GM12873 (cell line): ENCODE measurements around the gene GAS6.

ENCODE experiments used
- TF ChIP-seq, protein P1 (sequence below): IDR thresholded peaks from 2 replicates; pipeline ENCODE4 v1.5.1; 2012; ENCODE audit warnings: low read depth, mild to moderate bottlenecking, moderate library complexity, low read length, control low read depth; ENCODE audit not compliant: insufficient read depth; ENCODE audit errors: missing control alignments

Gene GAS6

DNA sequence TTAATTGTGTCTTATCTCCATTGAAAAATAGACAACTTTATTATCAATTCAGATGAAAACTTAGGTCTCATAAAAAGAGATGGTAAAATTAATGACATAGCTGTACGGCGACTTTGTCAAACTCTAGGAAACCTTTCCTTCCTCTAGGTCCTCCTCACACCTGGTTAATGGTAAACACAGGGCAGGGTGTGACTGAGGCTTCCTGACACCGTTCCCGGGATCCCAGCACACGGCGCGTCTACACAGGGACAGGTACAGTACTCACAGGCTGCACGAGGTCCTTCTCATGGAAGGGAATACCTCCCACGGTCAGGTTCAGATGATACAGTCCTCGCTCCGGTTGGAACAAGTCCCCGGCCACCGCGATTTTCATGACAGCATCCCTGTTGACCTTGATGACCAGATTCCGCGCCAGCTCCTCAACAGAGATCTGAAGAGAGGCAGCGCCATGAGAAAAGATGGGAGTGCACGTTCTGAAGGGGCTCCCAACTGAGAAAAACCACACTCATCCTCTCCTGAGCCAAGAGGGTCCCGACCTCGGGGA lies 35.5 kb downstream of the GAS6 start:
- TF ChIP-seq, protein P1, sequence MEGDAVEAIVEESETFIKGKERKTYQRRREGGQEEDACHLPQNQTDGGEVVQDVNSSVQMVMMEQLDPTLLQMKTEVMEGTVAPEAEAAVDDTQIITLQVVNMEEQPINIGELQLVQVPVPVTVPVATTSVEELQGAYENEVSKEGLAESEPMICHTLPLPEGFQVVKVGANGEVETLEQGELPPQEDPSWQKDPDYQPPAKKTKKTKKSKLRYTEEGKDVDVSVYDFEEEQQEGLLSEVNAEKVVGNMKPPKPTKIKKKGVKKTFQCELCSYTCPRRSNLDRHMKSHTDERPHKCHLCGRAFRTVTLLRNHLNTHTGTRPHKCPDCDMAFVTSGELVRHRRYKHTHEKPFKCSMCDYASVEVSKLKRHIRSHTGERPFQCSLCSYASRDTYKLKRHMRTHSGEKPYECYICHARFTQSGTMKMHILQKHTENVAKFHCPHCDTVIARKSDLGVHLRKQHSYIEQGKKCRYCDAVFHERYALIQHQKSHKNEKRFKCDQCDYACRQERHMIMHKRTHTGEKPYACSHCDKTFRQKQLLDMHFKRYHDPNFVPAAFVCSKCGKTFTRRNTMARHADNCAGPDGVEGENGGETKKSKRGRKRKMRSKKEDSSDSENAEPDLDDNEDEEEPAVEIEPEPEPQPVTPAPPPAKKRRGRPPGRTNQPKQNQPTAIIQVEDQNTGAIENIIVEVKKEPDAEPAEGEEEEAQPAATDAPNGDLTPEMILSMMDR, result no peak

GRCh38 chr13:113827021-113827420 lies 36.9 kb downstream of the GAS6 start:
- TF ChIP-seq, protein P1, result no peak

DNA sequence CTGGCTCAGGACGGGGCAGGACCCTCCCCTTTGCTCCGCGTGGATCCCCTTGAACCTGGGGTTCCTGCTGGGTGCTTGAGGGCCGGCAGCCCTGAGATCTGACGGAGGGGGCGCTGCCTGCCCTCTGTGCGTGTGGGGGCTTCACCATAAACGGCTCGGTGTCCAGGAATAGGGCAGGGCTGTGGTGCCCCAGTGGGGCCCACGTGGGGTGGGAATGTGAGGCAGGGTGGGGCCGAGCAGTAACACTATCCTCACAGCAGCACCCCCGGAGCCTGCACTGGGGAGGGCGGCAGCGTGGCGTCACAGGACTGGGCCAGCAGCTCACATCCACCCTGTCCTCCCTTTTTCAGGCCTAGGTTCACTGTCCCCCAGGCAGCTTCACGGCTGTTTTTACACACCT lies 38.0 kb downstream of the GAS6 start:
- TF ChIP-seq, protein P1, result no peak

DNA sequence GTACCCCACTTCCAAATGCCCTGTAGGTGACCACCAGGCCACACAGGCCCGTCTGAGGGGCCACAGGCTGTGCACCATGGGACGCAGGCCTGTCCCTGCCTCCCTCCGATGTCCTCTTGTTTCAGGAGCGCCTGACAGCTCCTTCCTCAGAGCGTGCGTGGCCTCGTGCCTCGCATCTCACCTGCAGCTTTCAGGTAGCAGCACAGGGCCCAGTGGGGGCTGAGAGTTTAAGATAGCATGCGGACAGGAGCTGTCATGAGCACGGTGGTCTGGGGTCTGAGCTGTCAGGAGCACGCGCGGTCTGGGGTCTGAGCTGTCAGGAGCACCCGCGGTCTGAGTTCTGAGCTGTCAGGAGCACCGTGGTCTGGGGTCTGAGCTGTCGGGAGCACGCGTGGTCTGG lies 40.1 kb downstream of the GAS6 start:
- TF ChIP-seq, protein P1, result no peak

DNA sequence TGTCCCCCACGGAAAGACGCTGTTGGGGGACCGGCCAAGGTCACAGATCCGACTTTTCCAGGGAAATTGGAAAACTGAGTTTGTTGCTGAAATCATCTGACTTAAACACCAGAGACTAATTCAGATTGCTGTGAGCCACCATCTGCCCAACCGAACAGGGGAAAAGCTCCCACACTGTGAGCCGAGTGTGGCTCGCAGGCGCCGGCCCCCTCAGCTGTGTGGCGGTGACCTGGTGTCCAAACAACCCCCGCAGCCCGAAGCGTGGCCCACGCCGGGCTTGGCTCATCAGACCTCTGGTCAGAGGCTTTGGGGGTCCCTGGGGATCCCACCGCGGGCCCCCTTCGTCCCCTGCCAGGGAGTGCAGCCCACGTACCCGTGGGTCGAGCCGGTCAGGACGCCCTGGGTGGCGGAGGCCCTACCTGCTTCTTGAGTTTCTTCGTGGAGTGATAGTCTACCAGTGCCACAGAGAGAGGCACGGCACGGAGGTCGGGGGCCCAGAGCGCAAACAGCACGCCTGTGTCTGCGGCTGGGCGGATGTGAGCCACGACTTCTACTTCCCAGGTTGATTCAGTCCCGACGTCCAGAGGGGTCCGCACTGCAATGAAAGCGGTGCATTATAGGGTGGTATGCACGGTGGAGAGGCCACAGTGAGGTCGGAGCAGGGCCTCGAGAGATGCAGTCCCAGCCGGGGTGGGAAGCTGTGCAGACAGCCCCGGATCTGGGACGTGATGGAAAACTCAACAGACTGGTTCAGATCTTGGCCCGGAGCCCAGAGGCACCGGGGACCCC lies 40.7 kb downstream of the GAS6 start:
- TF ChIP-seq, protein P1, result no peak

- TF ChIP-seq, protein P1, result no peak
Measured at GRCh38 chr13:113822266-113822665, 41.6 kb downstream of the GAS6 start.

DNA sequence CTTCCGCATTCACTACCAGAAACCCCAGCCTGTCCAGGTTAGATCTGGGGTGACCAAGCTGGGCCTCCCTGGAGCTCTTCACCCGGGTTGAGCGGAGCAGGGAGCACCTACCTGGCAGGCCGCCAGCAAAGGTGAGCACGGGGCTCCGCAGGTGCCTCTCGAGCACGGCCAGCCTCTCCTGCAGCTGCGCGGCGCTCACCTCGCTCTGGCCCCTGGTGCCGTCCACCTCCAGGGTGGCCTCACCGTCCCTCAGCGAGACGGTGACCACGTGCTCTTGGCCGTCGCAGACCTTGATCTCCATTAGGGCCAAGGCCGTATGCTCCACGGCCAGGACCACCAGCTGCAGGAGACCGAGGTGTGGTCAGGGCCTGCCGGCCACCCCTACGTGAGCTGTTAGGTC lies 42.0 kb downstream of the GAS6 start:
- TF ChIP-seq, protein P1, result no peak
